DOHH2 (cell line): ENCODE data around the gene GALNT12.

Experiments
- CTCF ChIP-seq: fragments of 200-600 bp; sonication (generic); IDR thresholded peaks from one replicate; pipeline ENCODE4 v1.5.1; 2014; ENCODE audit warnings: antibody characterized with exemption, mild to moderate bottlenecking, low read depth, low read length; ENCODE audit not compliant: poor library complexity, severe bottlenecking
- EZH2phosphoT487 ChIP-seq: fragments of 200-600 bp; sonication (generic); IDR thresholded peaks from 2 replicates; pipeline ENCODE4 v1.6.1; 2017; ENCODE audit warnings: borderline replicate concordance, mild to moderate bottlenecking, antibody characterized with exemption, low read length, moderate library complexity, mixed read lengths

- TF ChIP-seq CTCF: no peak
- no peak for TF ChIP-seq EZH2phosphoT487
Measured at GRCh38 chr9:98861781-98862504, 54.5 kb downstream of the GALNT12 start.
